CD4-positive, alpha-beta T cell treated with Interleukin-15 for 4 hours (primary cell): ENCODE measurements around the gene BMF.

Experiments used
- DNase-seq: peaks from one replicate; pipeline ENCODE4 v3.0.0-alpha.2; 2020; ENCODE audit warnings: low spot score

Gene BMF

GRCh38 chr15:40048211-40048792, 60.4 kb downstream of the BMF start:
- no peak for DNase-seq

- DNase-seq = peak; percentile 64
Measured at GRCh38 chr15:40047415-40048210, 61.1 kb downstream of the BMF start.

GRCh38 chr15:40046721-40047414, 61.8 kb downstream of the BMF start:
- no peak for DNase-seq

GRCh38 chr15:40045572-40046217, 63.0 kb downstream of the BMF start:
- DNase-seq = no peak

- peak; percentile 90 for DNase-seq
Measured at GRCh38 chr15:40044717-40045571, 63.7 kb downstream of the BMF start.

GRCh38 chr15:40043927-40044716, 64.6 kb downstream of the BMF start:
- no peak for DNase-seq

GRCh38 chr15:40042791-40043320, 65.8 kb downstream of the BMF start:
- no peak for DNase-seq

- no peak for DNase-seq
Measured at GRCh38 chr15:40040770-40041169, 67.9 kb downstream of the BMF start.

- no peak for DNase-seq
Measured at GRCh38 chr15:40040293-40040635, 68.4 kb downstream of the BMF start.

GRCh38 chr15:40038638-40039543, 69.8 kb downstream of the BMF start, which contains the start of gene SRP14:
SRP14 (minus strand) TSS chr15:40039181; CDS start chr15:40039116, 65 bp downstream.
- peak; percentile 92 for DNase-seq

- DNase-seq = no peak
Measured at GRCh38 chr15:40038275-40038637, 70.4 kb downstream of the BMF start.
